HUES6 (cell line): Measurements from ENCODE around the gene BSND.

Experiments used
- H3K27ac ChIP-seq: 2 replicates; pipeline ENCODE4 v1.7.0; 2013; ENCODE audit warnings: low read depth, mild to moderate bottlenecking, low read length, inconsistent platforms
- H3K27me3 ChIP-seq: 2 replicates; pipeline ENCODE4 v1.6.1; 2013; ENCODE audit warnings: low read length; ENCODE audit not compliant: control insufficient read depth, insufficient read depth
- H3K36me3 ChIP-seq: 2 replicates; pipeline ENCODE4 v1.6.1; 2013; ENCODE audit warnings: low read length; ENCODE audit not compliant: control insufficient read depth, insufficient read depth
- H3K4me1 ChIP-seq: 2 replicates; pipeline ENCODE4 v1.6.1; 2013; ENCODE audit warnings: low read length; ENCODE audit not compliant: control insufficient read depth, insufficient read depth
- H3K4me3 ChIP-seq: 2 replicates; pipeline ENCODE4 v1.5.1; 2013; ENCODE audit warnings: low read depth, low read length
- H3K9ac ChIP-seq: one replicate; pipeline ENCODE4 v1.6.1; 2013; ENCODE audit warnings: mild to moderate bottlenecking, low read length
- H3K9me3 ChIP-seq: 2 replicates; pipeline ENCODE4 v1.6.1; 2013; ENCODE audit warnings: low read depth, low read length; ENCODE audit not compliant: control insufficient read depth, insufficient read depth

BSND gene

DNA sequence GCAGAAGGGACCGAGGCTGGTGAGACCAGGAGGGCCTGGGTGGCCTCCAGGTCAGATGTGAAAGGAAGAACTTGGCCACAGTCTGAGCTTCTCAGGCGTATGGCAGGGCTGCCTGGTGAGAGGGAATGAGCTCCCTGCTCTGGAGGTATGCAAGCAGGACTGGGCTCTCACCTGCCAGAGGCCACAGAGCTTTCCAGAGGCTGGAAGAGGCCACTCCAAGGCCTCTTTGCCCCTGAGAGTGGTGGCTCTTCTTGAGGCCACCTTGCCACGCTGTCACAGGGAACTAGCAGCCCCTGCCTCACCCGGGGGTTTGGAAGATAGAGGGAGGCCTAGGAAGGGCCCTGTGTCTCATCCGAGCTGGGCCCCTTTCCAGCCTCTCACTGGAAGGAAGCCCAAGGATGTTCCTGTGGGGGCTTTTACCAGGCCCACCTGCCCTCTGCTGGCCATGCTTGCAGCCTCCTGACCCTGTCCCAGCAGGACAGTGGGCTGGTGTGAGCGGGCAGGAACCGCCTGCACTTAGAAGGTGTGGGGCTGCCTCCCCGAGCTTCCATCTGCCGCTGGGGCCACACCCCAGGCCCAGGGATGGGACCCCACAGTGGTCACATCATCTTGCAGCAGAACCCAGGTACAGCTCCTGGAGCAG, 50.7 kb downstream of the BSND start:
- Histone ChIP-seq H3K27me3 (no peaks in the 10 kb centered on the region), H3K4me3 (no peak overlapping the region), H3K9me3 (no peaks in the 10 kb centered on the region), H3K4me1 (no peaks in the 10 kb centered on the region), H3K27ac (no peak overlapping the region), H3K36me3 (peaks cover 95% of the 10 kb centered on the region), H3K9ac (no peak overlapping the region)

DNA sequence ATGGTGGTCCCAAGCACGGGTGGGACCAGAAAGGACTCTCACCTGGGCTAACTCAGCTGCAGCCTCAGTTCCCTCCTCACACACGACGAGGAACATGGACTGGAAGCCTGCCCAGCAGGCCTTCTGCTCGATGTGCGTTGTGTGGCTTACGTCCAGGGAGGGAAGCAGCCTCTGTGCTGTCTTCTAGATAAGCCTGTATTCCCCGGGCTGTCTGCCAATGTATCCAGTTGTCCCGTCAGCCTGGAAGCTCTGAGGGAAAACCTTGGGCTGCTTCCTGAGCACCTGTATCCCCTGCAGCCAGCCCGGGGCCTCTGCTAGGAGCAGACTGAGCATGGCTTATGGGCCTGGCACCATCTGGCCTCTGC, 51.2 kb downstream of the BSND start:
- no peaks in the 10 kb centered on the region for H3K4me1 ChIP-seq
- H3K27me3 ChIP-seq = no peaks in the 10 kb centered on the region
- no peak overlapping the region for H3K4me3 ChIP-seq
- no peaks in the 10 kb centered on the region for H3K9me3 ChIP-seq
- H3K36me3 ChIP-seq = peaks cover 93% of the 10 kb centered on the region
- H3K27ac ChIP-seq = no peak overlapping the region
- H3K9ac ChIP-seq = no peak overlapping the region

DNA sequence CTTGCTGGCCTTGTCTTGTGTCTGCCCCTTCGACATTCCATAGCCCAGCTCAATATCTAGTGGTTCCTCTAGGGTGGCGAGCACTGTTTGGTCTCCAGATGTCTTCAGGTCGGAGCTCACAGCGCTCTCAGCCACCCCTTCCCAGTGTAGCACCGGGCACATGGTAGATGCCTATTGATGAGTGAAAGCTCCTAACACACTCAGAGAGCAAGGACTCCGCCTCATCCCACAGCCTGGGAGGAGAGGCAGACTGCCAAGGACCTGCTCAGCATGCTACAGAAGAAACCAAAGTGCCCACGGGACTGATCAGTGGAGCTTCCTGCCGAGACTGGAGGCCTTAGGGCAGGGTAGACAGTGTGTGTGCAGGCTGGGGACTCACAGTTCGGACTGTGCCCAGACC, 51.5 kb downstream of the BSND start:
- Histone ChIP-seq H3K27ac (no peak overlapping the region), H3K4me1 (no peaks in the 10 kb centered on the region), H3K9ac (no peak overlapping the region), H3K27me3 (no peaks in the 10 kb centered on the region), H3K4me3 (no peak overlapping the region), H3K9me3 (no peaks in the 10 kb centered on the region), H3K36me3 (peaks cover 93% of the 10 kb centered on the region)

DNA sequence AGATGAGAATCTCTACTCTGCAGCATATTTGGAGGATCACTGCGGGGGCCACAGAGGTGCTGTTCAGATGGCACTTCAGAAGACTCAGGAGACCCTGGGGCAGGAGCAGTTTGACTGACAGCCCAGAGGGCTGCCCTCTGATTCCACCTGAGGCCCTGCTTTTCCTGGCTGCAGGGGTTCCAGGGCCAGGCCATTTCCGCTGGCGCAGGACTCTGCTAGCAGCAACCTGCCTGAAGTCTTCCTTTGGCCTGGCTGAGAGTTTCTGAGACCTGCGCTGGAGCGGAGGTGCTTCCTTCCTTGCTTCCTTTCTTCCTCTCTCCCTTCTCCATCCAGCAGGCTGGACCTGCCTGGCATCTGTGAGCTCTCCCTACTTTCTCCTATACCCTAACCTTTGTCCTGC, 52.4 kb downstream of the BSND start:
- Histone ChIP-seq H3K9me3 (no peaks in the 10 kb centered on the region), H3K4me3 (no peak overlapping the region), H3K36me3 (peaks cover 92% of the 10 kb centered on the region), H3K27me3 (no peaks in the 10 kb centered on the region), H3K4me1 (no peaks in the 10 kb centered on the region), H3K9ac (no peak overlapping the region), H3K27ac (no peak overlapping the region)

DNA sequence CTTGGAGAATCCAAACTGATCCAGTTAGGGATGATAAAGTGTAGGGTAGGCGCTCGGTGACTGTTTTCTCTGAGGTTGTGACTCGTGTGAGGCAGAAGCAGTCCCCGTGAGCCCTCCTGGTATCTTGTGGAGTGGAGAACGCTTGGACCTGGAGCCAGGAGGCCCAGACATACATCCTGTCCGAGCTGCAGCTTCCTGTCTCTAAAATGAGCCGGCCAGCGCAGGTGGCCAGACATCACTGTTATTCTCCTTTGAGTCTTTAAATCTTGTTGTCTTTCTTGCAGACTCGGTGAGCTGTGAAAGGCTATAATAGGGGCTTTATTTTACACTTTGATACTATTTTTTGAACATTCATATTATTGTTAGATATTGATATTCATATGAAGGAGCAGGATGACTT, 52.9 kb downstream of the BSND start:
- H3K27ac ChIP-seq = no peak overlapping the region
- peaks cover 91% of the 10 kb centered on the region for H3K36me3 ChIP-seq

DNA sequence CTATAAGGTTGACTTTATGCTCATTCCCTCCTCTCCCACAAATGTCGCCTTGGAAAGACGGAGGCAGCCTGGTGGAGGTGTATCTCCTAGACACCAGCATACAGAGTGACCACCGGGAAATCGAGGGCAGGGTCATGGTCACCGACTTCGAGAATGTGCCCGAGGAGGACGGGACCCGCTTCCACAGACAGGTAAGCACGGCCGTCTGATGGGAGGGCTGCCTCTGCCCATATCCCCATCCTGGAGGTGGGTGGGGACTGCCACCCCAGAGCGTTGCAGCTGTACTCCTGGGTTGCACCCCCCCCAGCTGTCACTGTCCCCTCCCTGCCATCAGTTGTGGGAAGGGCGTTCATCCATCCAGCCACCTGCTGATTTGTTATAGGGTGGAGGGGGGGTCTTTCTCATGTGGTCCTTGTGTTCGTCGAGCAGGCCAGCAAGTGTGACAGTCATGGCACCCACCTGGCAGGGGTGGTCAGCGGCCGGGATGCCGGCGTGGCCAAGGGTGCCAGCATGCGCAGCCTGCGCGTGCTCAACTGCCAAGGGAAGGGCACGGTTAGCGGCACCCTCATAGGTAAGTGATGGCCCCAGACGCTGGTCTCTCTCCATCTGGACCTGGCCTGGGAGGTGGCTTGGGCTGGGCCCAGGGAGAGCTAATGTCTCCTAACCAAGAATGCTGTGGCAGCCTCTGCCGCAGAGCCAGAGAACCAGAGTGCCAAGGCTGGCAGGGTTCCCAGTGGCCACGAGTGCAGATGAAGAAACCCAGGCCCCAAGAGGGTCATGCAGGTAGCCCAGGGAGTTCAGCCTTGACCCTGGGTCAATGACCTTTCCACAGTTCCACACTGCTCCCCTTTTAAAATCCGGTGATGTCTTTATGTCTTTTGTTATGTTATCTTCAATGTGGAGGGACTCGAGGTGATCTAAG, 53.7 kb downstream of the BSND start:
- H3K9me3 ChIP-seq = no peaks in the 10 kb centered on the region
- no peaks in the 10 kb centered on the region for H3K4me1 ChIP-seq
- H3K9ac ChIP-seq = no peak overlapping the region
- no peak overlapping the region for H3K27ac ChIP-seq
- peaks cover 91% of the 10 kb centered on the region for H3K36me3 ChIP-seq
- H3K27me3 ChIP-seq = no peaks in the 10 kb centered on the region
- no peak overlapping the region for H3K4me3 ChIP-seq

More for the DNA sequence above, 52.9 kb downstream of the BSND start:
- Histone ChIP-seq H3K9me3 (no peaks in the 10 kb centered on the region), H3K4me1 (no peaks in the 10 kb centered on the region), H3K27me3 (no peaks in the 10 kb centered on the region), H3K4me3 (no peak overlapping the region), H3K9ac (no peak overlapping the region)

DNA sequence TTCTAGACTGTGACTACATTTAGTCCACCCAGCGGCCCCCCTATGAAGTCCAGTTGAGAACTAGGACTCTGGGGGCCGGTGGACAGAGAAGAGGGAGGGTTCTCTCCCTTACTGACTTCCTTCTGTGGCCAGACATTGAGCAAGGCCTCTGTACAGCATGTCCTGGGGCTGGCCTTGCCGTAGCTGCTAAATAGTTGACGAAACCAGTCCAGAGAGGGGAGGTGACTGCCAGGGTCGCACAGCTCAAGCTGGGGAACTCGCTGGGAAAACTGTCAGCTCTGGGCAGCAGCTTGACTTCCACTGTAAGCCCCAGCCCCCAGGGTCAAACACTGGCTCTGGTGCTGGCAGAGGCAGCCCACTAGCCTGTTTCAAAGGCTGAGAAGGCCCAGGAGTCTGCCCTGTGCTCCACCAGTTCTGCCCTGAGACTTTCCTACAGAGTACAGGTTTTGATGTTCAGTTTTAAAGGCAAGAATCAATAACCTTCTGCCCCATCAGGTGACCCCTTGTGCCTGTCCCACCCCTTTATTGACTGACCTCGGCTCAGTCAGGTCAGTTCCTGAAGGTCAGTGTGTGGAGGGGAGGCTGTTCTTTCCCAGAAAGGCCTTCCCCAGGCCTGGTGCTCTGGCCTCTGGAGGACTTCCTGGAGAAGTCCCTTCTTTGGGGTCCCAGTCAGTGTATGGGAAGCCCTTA, 54.7 kb downstream of the BSND start:
- no peak overlapping the region for H3K9ac ChIP-seq
- no peak overlapping the region for H3K4me3 ChIP-seq
- no peaks in the 10 kb centered on the region for H3K27me3 ChIP-seq
- no peaks in the 10 kb centered on the region for H3K4me1 ChIP-seq
- H3K9me3 ChIP-seq = no peaks in the 10 kb centered on the region
- peaks cover 92% of the 10 kb centered on the region for H3K36me3 ChIP-seq
- no peak overlapping the region for H3K27ac ChIP-seq

DNA sequence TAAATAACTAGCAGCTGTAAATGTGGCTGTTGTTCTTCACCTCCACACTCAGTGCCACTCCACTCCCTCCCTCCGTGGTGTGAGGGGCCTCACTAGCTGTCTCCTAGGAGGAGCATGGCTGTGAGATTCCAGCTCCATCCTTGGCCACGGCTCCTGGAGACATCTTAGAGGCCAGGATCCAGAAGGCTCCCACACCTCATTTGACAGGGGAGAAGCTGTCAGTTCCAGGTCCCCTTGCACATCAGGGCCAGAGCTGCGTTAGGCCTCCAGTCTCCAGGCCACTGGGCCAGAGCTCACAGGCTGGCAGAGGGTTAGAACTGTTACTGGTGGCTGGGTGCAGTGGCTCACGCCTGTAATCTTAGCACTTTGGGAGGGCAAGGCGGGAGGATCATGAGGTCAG, 55.7 kb downstream of the BSND start:
- Histone ChIP-seq H3K9ac (no peak overlapping the region), H3K4me1 (no peaks in the 10 kb centered on the region), H3K27me3 (no peaks in the 10 kb centered on the region), H3K9me3 (no peaks in the 10 kb centered on the region), H3K27ac (no peak overlapping the region), H3K4me3 (no peak overlapping the region), H3K36me3 (peaks cover 92% of the 10 kb centered on the region)

DNA sequence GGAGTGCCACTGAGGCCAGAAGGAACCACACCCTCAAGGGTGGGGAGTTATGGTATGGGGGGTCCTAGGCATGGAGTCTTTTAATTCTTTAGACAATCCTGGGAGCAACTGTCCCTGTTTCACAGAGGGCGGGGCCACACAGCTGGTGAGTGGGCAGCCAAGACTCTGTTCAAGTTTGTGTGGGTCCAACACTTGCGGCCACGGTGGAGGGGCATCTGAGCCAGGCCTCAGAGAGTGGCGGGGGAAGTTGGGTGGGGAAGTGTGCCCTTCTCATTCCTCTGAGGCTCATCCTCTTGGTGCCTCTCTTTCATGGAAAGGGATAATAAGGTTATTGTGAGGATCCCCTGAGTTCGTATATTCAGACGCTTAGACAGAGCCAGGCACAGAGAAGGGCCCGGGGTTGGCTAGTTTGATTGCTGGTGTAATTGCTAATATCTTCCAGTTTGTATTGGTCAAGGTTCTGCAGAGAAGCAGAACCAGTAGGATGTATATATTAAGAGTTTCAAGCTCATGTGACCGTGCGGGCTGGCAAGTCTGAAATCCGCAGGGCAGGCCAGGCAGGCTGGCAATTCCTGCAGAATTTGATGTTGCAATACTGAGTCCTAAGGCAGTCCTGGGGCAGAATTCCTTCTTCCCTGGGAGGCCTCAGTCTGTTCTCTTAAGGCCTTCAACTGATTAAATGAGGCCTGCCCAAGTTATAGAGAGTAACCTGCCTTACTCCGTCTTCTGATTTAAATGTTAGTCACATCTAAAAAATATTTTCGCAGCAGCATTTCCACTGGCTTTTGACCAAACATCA, 56.5 kb downstream of the BSND start:
- peaks cover 92% of the 10 kb centered on the region for H3K36me3 ChIP-seq
- no peaks in the 10 kb centered on the region for H3K9me3 ChIP-seq
- no peaks in the 10 kb centered on the region for H3K27me3 ChIP-seq
- no peak overlapping the region for H3K9ac ChIP-seq
- H3K27ac ChIP-seq = no peak overlapping the region
- H3K4me1 ChIP-seq = no peaks in the 10 kb centered on the region
- no peak overlapping the region for H3K4me3 ChIP-seq

DNA sequence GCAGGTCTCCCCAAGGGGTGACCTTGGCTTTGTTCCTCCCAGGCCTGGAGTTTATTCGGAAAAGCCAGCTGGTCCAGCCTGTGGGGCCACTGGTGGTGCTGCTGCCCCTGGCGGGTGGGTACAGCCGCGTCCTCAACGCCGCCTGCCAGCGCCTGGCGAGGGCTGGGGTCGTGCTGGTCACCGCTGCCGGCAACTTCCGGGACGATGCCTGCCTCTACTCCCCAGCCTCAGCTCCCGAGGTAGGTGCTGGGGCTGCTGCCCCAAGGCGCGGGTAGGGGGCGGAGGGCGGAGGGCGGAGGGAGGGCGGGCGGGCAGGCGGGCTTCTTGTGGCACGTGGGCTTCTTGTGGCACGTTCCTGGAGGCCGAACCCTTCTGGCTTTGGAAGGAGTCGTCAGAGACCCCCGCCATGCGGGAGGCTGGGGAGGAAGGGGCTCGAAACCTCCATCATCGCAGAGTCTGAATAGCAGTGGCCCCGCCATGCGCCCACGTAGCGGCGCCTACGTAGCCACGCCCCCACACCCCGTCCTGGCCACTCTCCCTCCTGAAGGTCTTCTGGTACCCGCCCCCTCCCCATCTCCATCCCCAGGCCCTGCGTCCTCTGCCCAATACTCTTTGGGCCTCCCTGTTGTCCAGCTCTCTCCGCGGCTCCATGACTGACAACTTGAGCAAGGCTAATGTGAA, 57.4 kb downstream of the BSND start:
- Histone ChIP-seq H3K36me3 (peaks cover 93% of the 10 kb centered on the region), H3K27ac (no peak overlapping the region), H3K27me3 (no peaks in the 10 kb centered on the region), H3K9ac (no peak overlapping the region), H3K9me3 (no peaks in the 10 kb centered on the region), H3K4me1 (no peaks in the 10 kb centered on the region), H3K4me3 (no peak overlapping the region)
